Mammary epithelial cell (primary cell): ENCODE measurements around the gene CCND1.

Experiments used
- CTCF ChIP-seq, 2 donors: IDR thresholded peaks in 1 of 2; conservative IDR thresholded peaks in 1 of 2; 2 replicates each; pipeline ENCODE4 v1.5.1; 2011 to 2012; ENCODE audit warnings: inconsistent platforms in 2 of 2, low read length in 2 of 2, mild to moderate bottlenecking in 2 of 2, control low read depth in 1 of 2, low read depth in 1 of 2; ENCODE audit not compliant: insufficient read depth in 1 of 2; ENCODE audit errors: extremely low read depth in 1 of 2
- EZH2 ChIP-seq: IDR thresholded peaks from 2 replicates; pipeline ENCODE4 v1.6.1; 2012; ENCODE audit warnings: low read length, inconsistent platforms, borderline replicate concordance

GRCh38 chr11:69625476-69625875, 15.5 kb upstream of the CCND1 start:
- TF ChIP-seq EZH2: no peak
- TF ChIP-seq CTCF (conservative IDR thresholded peaks at IDR 0.05 in 1 of 2, IDR thresholded peaks at IDR 0.05 in 1 of 2; ENCODE audit: extremely low read depth in 1 of 2, insufficient read depth in 1 of 2, low read depth in 1 of 2, low read length in 2 of 2): no peak
